Measurements from ENCODE around the gene PSTPIP1. TPM values are rescaled to one million over a fixed set of nuclear protein-coding genes. Genes with fewer than 3 reads are reported as not detected.
A peak's percentile ranks its signal among the peaks of the same experiment; 100 is the strongest.

Gene PSTPIP1
- total RNA-seq, 1 donor from 2014 or later: 42.7 TPM

- DNase-seq: no peak
- peaks cover 39% of the 10 kb centered on the region for H3K36me3 Mint-ChIP-seq (ENCODE audit: low read depth)
- peaks cover 34% of the 10 kb centered on the region for H3K4me1 Mint-ChIP-seq
- no peak for TF ChIP-seq CTCF (IDR thresholded peaks at IDR 0.05)
- no peaks in the 10 kb centered on the region for H3K9me3 Mint-ChIP-seq
- ChIA-PET CTCF (interaction anchor here (1.4 kb wide), 1 partner anchor 47 kb away, joined by 3 read pairs; no protein-coding TSS in a partner anchor), POLR2A (interaction anchor here (1.2 kb wide), 1 partner anchor 9 kb away, joined by 4 read pairs; no protein-coding TSS in a partner anchor)
- intact Hi-C loops (cut with micrococcal nuclease): no loop called here
- H3K27me3 Mint-ChIP-seq: no peaks in the 10 kb centered on the region
- H3K4me3 Mint-ChIP-seq: no peak overlapping the region
- peak overlapping the region; percentile 59 for H3K27ac Mint-ChIP-seq
- ATAC-seq (ENCODE audit: low read depth): no peak
Observed at GRCh38 chr15:77020348-77021087, 25.6 kb downstream of the PSTPIP1 start.

GRCh38 chr15:77021088-77021481, 26.2 kb downstream of the PSTPIP1 start:
- no peak for DNase-seq
- Mint-ChIP-seq H3K27ac (no peak overlapping the region), H3K4me1 (peaks cover 30% of the 10 kb centered on the region), H3K4me3 (no peak overlapping the region), H3K27me3 (no peaks in the 10 kb centered on the region), H3K36me3 (ENCODE audit: low read depth) (peaks cover 39% of the 10 kb centered on the region), H3K9me3 (no peaks in the 10 kb centered on the region)
- no peak for TF ChIP-seq CTCF (IDR thresholded peaks at IDR 0.05)
- no peak for ATAC-seq (ENCODE audit: low read depth)
- intact Hi-C loops (cut with micrococcal nuclease): no loop called here
- POLR2A ChIA-PET: no interaction called here
- CTCF ChIA-PET: no interaction called here

GRCh38 chr15:77021803-77022381, 27.0 kb downstream of the PSTPIP1 start:
- H3K9me3 Mint-ChIP-seq: no peaks in the 10 kb centered on the region
- DNase-seq (no peak), ATAC-seq (ENCODE audit: low read depth) (no peak)
- no peak for TF ChIP-seq CTCF (IDR thresholded peaks at IDR 0.05)
- intact Hi-C loops (cut with micrococcal nuclease): no loop called here
- no peaks in the 10 kb centered on the region for H3K27me3 Mint-ChIP-seq
- H3K4me3 Mint-ChIP-seq: no peak overlapping the region
- H3K36me3 Mint-ChIP-seq (ENCODE audit: low read depth): peaks cover 39% of the 10 kb centered on the region
- ChIA-PET CTCF (interaction anchor here (0.7 to 4.0 kb wide), 4 partner anchors 26 to 521 kb away, joined by 4 to 16 read pairs (median 5); no protein-coding TSS in a partner anchor), POLR2A (no interaction called here)
- peak overlapping the region; percentile 56 for H3K27ac Mint-ChIP-seq
- peaks cover 30% of the 10 kb centered on the region for H3K4me1 Mint-ChIP-seq

GRCh38 chr15:77022646-77023575, 28.0 kb downstream of the PSTPIP1 start:
- H3K4me3 Mint-ChIP-seq: no peak overlapping the region
- ChIA-PET POLR2A (interaction anchor here (0.7 to 0.8 kb wide), 2 partner anchors 10 to 116 kb away, joined by 3 to 4 read pairs; no protein-coding TSS in a partner anchor), CTCF (interaction anchor here (0.6 to 4.0 kb wide), 7 partner anchors 12 to 835 kb away, joined by 3 to 16 read pairs (median 9); no protein-coding TSS in a partner anchor)
- ATAC-seq (ENCODE audit: low read depth) (no peak), DNase-seq (no peak)
- H3K4me1 Mint-ChIP-seq: peaks cover 30% of the 10 kb centered on the region
- no peak for TF ChIP-seq CTCF (IDR thresholded peaks at IDR 0.05)
- no peak overlapping the region for H3K27ac Mint-ChIP-seq
- H3K27me3 Mint-ChIP-seq: no peaks in the 10 kb centered on the region
- intact Hi-C loops (cut with micrococcal nuclease): no loop called here
- H3K9me3 Mint-ChIP-seq: no peaks in the 10 kb centered on the region
- H3K36me3 Mint-ChIP-seq (ENCODE audit: low read depth): peaks cover 37% of the 10 kb centered on the region
